GM12878 (cell line): Measurements from ENCODE around the gene ATP6V0A1. TPM values are rescaled to one million over a fixed set of nuclear protein-coding genes. Genes with fewer than 3 reads are reported as not detected.

ENCODE experiments used
- EGR1 ChIP-seq, 2 experiments: IDR thresholded peaks; 1 replicate in 1 of 2; 2 replicates in 1 of 2; pipeline ENCODE4 v1.6.1; 2011 to 2012; ENCODE audit warnings: low read depth in 2 of 2, low read length in 2 of 2, borderline replicate concordance in 1 of 2, mild to moderate bottlenecking in 1 of 2, moderate library complexity in 1 of 2
- ELK1 ChIP-seq: IDR thresholded peaks from 2 replicates; pipeline ENCODE4 v1.6.1; 2012; ENCODE audit warnings: low read depth, low read length, improper control_type of control experiment
- IRF4 ChIP-seq: IDR thresholded peaks from 2 replicates; pipeline ENCODE4 v1.6.1; 2011; ENCODE audit warnings: low read depth, low read length
- NR2C1 ChIP-seq: fragments of 450-650 bp; IDR thresholded peaks from 2 replicates; pipeline ENCODE4 v1.6.1; 2017; ENCODE audit warnings: antibody characterized with exemption, mild to moderate bottlenecking, moderate library complexity
- RAD21 ChIP-seq: IDR thresholded peaks from 2 replicates; pipeline ENCODE4 v1.6.1; 2011; ENCODE audit warnings: mild to moderate bottlenecking, low read depth, low read length, moderate library complexity; ENCODE audit not compliant: insufficient read depth
- RCOR1 ChIP-seq: conservative IDR thresholded peaks from 2 replicates; pipeline ENCODE4 v1.6.1; 2012; ENCODE audit warnings: low read depth, low read length, improper control_type of control experiment
- REST ChIP-seq: IDR thresholded peaks from 2 replicates; pipeline ENCODE4 v1.6.1; 2012; ENCODE audit warnings: mild to moderate bottlenecking, low read depth, low read length
- USF1 ChIP-seq: IDR thresholded peaks from 2 replicates; pipeline ENCODE4 v1.6.1; 2011; ENCODE audit warnings: borderline replicate concordance, low read depth, mild to moderate bottlenecking, moderate library complexity, mixed read lengths, low read length; ENCODE audit not compliant: insufficient read depth; ENCODE audit errors: extremely low read length
- ZNF274 ChIP-seq: IDR thresholded peaks from one replicate; pipeline ENCODE4 v1.8.0; 2011; ENCODE audit not compliant: insufficient read length, insufficient read depth
- ZNF687 ChIP-seq: fragments of 450-650 bp; IDR thresholded peaks from 2 replicates; pipeline ENCODE4 v1.6.1; 2017; ENCODE audit warnings: mild to moderate bottlenecking, moderate library complexity
- polyA plus RNA-seq, 11 experiments: library from polyadenylated mRNA; depleted of rRNA in 4 of 11; unstranded in 6 of 11; stranded (reverse) in 5 of 11; fragments of >200 nt; fragmentation: Nextera tagmentation in 4 of 11; fragmentation: Illumina TruSeq in 1 of 11; extraction: Ambion mirVana in 4 of 11; extraction: Trizol in 1 of 11; gene quantifications; 1 replicate in 1 of 11; 2 replicates in 10 of 11; pipeline versions ENCODE4 v1.2.1 to v1.2.3, GENCODE V29; 2011 to 2016; ENCODE audit warnings: inconsistent platforms in 2 of 11, missing spikeins in 2 of 11, low read depth in 1 of 11
- total RNA-seq, 4 experiments: library from RNA; depleted of rRNA in 3 of 4; stranded (reverse); fragments of >200 nt in 3 of 4; fragmentation: Illumina TruSeq in 1 of 4; extraction: Trizol in 1 of 4; gene quantifications; 2 replicates each; pipeline versions ENCODE4 v1.2.1 to v1.2.3, GENCODE V29; 2013 to 2021

The ATP6V0A1 gene
- total and polyA plus RNA-seq, 10 of the 15 experiments (the other 5 are each of a cell fraction or from before 2014, with no cell fraction given) = 3.0 to 76.6 (median 30.9) TPM

GRCh38 chr17:42438600-42439567 lies 19.8 kb upstream of the ATP6V0A1 start (continued):
- TF ChIP-seq ZNF687 = no peak
- TF ChIP-seq ELK1 = no peak
- TF ChIP-seq RAD21 = peak; percentile 61
- TF ChIP-seq REST = no peak
- no peak for TF ChIP-seq NR2C1
- TF ChIP-seq IRF4 = no peak
- TF ChIP-seq RCOR1 = no peak
- no peak for TF ChIP-seq EGR1 (IDR thresholded peaks at IDR 0.05; ENCODE audit: borderline replicate concordance in 1 of 2, low read depth in 2 of 2, low read length in 2 of 2)
- no peak for TF ChIP-seq USF1
- TF ChIP-seq ZNF274 = no peak
